Body of pancreas (tissue), 4 donors: ENCODE data around the gene ARHGAP26. TPM values are rescaled to one million over a fixed set of nuclear protein-coding genes. Genes with fewer than 3 reads are reported as not detected.

ENCODE experiments used
- ATAC-seq: fragments of 150-250 bp; one replicate; pipeline ENCODE4 v1.9.1; 2016
- DNase-seq, 4 donors: peaks; one replicate each; pipeline ENCODE4 v3.0.0-alpha.2; 2019
- H3K27ac ChIP-seq, 4 donors: fragments of 200-600 bp; sonication (generic); 1 replicate in 3 of 4; 2 replicates in 1 of 4; pipeline versions ENCODE4 v1.5.1 to v1.6.1; 2016 to 2019; ENCODE audit warnings: mild to moderate bottlenecking in 1 of 4, mixed read lengths in 1 of 4, moderate library complexity in 1 of 4
- H3K27me3 ChIP-seq, 2 donors: fragments of 200-600 bp; sonication (generic); one replicate each; pipeline ENCODE4 v1.6.0; 2016; ENCODE audit warnings: mild to moderate bottlenecking in 1 of 2
- H3K36me3 ChIP-seq, 2 donors: fragments of 200-600 bp; sonication (generic); replicated peaks in 1 of 2; 2 replicates each; pipeline ENCODE4 v1.5.1; 2016; ENCODE audit warnings: low read depth in 2 of 2; ENCODE audit not compliant: insufficient read depth in 1 of 2
- H3K4me1 ChIP-seq: fragments of 200-600 bp; sonication (generic); one replicate; pipeline ENCODE4 v1.6.0; 2016
- H3K4me3 ChIP-seq, 2 donors: fragments of 200-600 bp; sonication (generic); 1 replicate in 1 of 2; 2 replicates in 1 of 2; pipeline ENCODE4 v1.5.1; 2016 to 2019
- H3K9me3 ChIP-seq, 3 donors: fragments of 200-600 bp; sonication (generic); 1 replicate in 2 of 3; 2 replicates in 1 of 3; pipeline ENCODE4 v1.5.1; 2016
- POLR2A ChIP-seq, 3 donors: fragments of 450-650 bp; IDR thresholded peaks; one replicate each; pipeline ENCODE4 v1.6.1; 2016; ENCODE audit warnings: antibody characterized with exemption in 3 of 3, mild to moderate bottlenecking in 2 of 3
- WGBS, 2 donors: methylation state at CpG; one replicate each; pipeline ENCODE4 v1.1.5; 2017; 5-methylcytosine and 5-hydroxymethylcytosine counted together
- intact Hi-C: fragments of 100-400 bp; cut with DNase I; formaldehyde crosslinking; loops from one replicate; pipeline ENCODE4 v1.15.1; 2023
- total RNA-seq, 2 donors: library from RNA; depleted of rRNA; stranded (reverse); fragments of >200 nt; gene quantifications; one replicate each; pipeline ENCODE4 v1.1.0, GENCODE V29; 2016
- TF ChIP-seq, protein P1 (sequence below), 7 experiments: fragments of 450-650 bp in 4 of 7; fragments of 200-600 bp in 3 of 7; sonication (generic) in 3 of 7; IDR thresholded peaks; one replicate each; pipeline ENCODE4 v1.5.1; 2016 to 2019; ENCODE audit warnings: antibody characterized with exemption in 7 of 7

The ARHGAP26 gene
- total RNA-seq, 2 donors from 2014 or later: 12.5 to 14.2 TPM

DNA sequence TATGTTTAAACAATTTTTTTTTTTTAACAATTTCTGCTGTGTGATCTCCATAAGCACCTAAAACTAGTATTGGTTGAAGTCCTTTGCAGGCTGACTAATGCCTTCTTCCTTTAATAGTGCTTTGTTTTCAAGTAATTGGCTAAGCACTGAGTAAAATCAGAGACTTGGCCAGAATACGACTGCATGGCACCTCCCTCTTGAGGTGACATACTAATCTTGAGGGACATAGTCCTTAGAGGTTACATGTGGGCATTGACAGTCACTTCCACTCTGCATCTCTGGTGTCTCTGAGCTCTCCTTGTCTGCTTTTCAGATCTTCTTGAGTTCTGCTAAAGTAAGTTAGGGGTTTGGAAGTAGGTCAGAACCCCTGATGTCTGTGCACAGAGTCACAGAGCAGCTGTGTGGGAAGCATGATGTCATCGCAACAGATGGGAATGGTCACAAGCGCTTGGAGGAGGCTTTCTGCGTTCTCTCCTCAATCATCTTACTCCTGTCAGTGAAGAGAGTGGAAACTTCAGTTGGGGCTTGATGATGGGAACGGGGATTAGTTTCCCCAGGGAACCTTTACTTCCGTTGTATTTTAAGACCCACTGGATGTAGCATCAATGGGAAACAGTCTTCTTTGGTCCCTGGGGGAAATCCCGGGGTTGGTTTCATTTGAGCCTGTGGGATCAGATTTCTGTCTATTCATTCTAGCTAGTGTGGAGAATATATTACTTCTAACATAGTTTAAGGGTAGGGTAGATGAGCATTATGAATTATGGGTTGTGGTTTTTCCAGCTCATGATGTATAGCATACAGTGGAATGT lies 136.9 kb downstream of the ARHGAP26 start:
- TF ChIP-seq POLR2A (IDR thresholded peaks at IDR 0.05): no peak
- TF ChIP-seq, protein P1, sequence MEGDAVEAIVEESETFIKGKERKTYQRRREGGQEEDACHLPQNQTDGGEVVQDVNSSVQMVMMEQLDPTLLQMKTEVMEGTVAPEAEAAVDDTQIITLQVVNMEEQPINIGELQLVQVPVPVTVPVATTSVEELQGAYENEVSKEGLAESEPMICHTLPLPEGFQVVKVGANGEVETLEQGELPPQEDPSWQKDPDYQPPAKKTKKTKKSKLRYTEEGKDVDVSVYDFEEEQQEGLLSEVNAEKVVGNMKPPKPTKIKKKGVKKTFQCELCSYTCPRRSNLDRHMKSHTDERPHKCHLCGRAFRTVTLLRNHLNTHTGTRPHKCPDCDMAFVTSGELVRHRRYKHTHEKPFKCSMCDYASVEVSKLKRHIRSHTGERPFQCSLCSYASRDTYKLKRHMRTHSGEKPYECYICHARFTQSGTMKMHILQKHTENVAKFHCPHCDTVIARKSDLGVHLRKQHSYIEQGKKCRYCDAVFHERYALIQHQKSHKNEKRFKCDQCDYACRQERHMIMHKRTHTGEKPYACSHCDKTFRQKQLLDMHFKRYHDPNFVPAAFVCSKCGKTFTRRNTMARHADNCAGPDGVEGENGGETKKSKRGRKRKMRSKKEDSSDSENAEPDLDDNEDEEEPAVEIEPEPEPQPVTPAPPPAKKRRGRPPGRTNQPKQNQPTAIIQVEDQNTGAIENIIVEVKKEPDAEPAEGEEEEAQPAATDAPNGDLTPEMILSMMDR (IDR thresholded peaks at IDR 0.05): no peak
- WGBS, 2 donors: 70 to 80% methylated on average over 7 of the region's 7 CpGs
- intact Hi-C loops: no loop called here
- ATAC-seq: peak; percentile 65
- Histone ChIP-seq H3K27ac (peak overlapping the region in 3 of 4 donors; percentile 0 to 43 (median 1)), H3K27me3 (no peaks in the 10 kb centered on the region), H3K36me3 (peaks cover 0 to 3% of the 10 kb centered on the region in 2 donors), H3K4me1 (peaks cover 16% of the 10 kb centered on the region), H3K9me3 (no peaks in the 10 kb centered on the region), H3K4me3 (no peak overlapping the region)
- peak; percentile 27 to 56 (median 46) for DNase-seq

DNA sequence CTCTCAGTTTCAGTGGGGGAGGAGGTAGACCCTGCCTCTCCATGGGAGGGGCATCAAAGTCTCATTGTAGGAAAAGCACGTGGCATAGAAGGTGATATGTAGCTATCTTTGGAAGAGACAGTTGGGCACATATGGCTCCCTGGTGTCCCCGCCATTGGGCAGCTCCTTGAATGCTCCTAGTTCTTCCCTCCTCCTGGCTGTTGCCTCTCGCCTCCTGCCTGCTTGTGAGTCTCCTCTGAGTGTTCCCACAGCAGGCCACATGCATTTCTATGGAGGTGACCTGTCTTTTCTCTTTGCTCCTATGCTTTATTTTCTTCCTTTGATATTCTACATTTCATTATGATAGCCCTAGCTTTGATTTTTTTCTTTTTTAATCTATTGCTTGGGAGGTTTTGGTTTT lies 138.5 kb downstream of the ARHGAP26 start:
- H3K4me1 ChIP-seq: peaks cover 20% of the 10 kb centered on the region
- intact Hi-C loops: no loop called here
- no peak for DNase-seq
- TF ChIP-seq POLR2A (IDR thresholded peaks at IDR 0.05): no peak
- TF ChIP-seq, protein P1 (IDR thresholded peaks at IDR 0.05): no peak
- no peaks in the 10 kb centered on the region for H3K36me3 ChIP-seq
- 88 to 93% methylated on average over 3 of the region's 3 CpGs for WGBS, 2 donors
- H3K9me3 ChIP-seq: no peaks in the 10 kb centered on the region
- ATAC-seq: no peak
- H3K4me3 ChIP-seq: no peak overlapping the region
- H3K27me3 ChIP-seq: no peaks in the 10 kb centered on the region
- no peak overlapping the region for H3K27ac ChIP-seq

DNA sequence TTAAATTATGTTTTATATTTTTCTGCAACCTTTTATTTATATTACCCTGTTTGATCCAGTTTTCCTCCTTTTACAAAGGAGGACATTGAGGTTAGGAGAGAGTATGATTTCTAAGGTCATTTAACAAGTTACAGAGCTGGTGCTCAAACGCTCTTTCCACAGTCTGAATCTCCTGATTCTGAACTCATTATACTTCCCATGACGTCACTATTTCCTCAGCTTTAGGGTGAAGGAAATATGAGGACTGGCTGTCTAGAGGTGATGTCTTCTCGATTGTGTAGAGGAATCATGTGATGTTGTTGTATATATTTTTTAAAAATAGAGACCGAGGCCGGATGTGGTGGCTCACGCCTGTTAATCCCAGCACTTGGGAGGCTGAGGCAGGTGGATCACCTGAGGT lies 140.0 kb downstream of the ARHGAP26 start:
- Histone ChIP-seq H3K9me3 (no peaks in the 10 kb centered on the region), H3K27me3 (no peaks in the 10 kb centered on the region), H3K27ac (no peak overlapping the region), H3K4me3 (no peak overlapping the region), H3K4me1 (peaks cover 27% of the 10 kb centered on the region), H3K36me3 (no peaks in the 10 kb centered on the region)
- intact Hi-C loops: no loop called here
- no peak for ATAC-seq
- WGBS, 2 donors: 93 to 96% methylated on average over 6 of the region's 6 CpGs
- DNase-seq: no peak
- TF ChIP-seq, protein P1 (IDR thresholded peaks at IDR 0.05): no peak
- no peak for TF ChIP-seq POLR2A (IDR thresholded peaks at IDR 0.05)

GRCh38 chr5:142911170-142911569 lies 141.0 kb downstream of the ARHGAP26 start:
- no peak for ATAC-seq
- peak in 1 of 4 donors; percentile 34 for DNase-seq
- Histone ChIP-seq H3K27me3 (no peaks in the 10 kb centered on the region), H3K4me1 (peaks cover 27% of the 10 kb centered on the region), H3K27ac (peak overlapping the region in 2 of 4 donors; percentile 2 to 5), H3K4me3 (no peak overlapping the region), H3K36me3 (no peaks in the 10 kb centered on the region), H3K9me3 (no peaks in the 10 kb centered on the region)
- TF ChIP-seq, protein P1 (IDR thresholded peaks at IDR 0.05): no peak
- TF ChIP-seq POLR2A (IDR thresholded peaks at IDR 0.05): no peak
- WGBS, 2 donors: 62 to 68% methylated on average over 3 of the region's 3 CpGs
- intact Hi-C loops: no loop called here

DNA sequence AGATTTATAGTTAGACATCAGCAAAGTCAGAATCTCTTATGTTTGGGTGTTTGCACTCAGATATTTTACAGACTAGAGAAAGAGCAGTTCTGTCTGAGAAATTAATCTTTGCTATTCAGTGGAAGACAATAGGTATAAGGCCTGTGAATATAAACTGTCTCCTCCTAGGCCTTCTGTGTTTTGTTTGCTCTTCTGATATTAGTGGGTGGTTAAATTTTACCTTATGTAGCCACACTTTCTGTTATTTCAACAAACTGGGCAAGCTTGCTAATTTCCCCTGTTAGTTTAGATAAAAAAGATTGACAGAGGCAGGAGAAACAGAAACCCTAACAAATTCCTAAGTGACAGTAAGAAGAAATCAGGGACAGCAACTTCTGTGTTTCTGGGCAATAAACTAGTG lies 141.6 kb downstream of the ARHGAP26 start:
- TF ChIP-seq POLR2A (IDR thresholded peaks at IDR 0.05): no peak
- intact Hi-C loops: no loop called here
- H3K4me1 ChIP-seq: peaks cover 27% of the 10 kb centered on the region
- no peaks in the 10 kb centered on the region for H3K9me3 ChIP-seq
- H3K36me3 ChIP-seq: no peaks in the 10 kb centered on the region
- no peak for ATAC-seq
- H3K27me3 ChIP-seq: no peaks in the 10 kb centered on the region
- no peak for DNase-seq
- H3K4me3 ChIP-seq: no peak overlapping the region
- H3K27ac ChIP-seq: peak overlapping the region in 2 of 4 donors; percentile 15 to 21
